Karpas-422 (cell line): ENCODE measurements around the gene DCAF17. TPM values are rescaled to one million over a fixed set of nuclear protein-coding genes. Genes with fewer than 3 reads are reported as not detected.
A peak's percentile ranks its signal among the peaks of the same experiment; 100 is the strongest.
"Not testable (repeated sequence)": the region's sequence is repeated elsewhere in the genome, so short reads cannot be mapped to it uniquely, and the experiment has no call there.

Source experiments
- DNase-seq: peaks from one replicate; pipeline ENCODE4 v3.0.0-alpha.2; 2015
- H2AFZ ChIP-seq: fragments of 200-600 bp; sonication (generic); 2 replicates; pipeline ENCODE4 v1.6.1; 2014; ENCODE audit warnings: antibody characterized with exemption, low read length, mixed read lengths
- H3K27ac ChIP-seq: fragments of 200-600 bp; sonication (generic); 2 replicates; pipeline ENCODE4 v1.5.1; 2014; ENCODE audit warnings: mild to moderate bottlenecking, low read length, moderate library complexity
- H3K27me3 ChIP-seq: fragments of 200-600 bp; sonication (generic); 2 replicates; pipeline ENCODE4 v1.6.1; 2014; ENCODE audit warnings: low read length, mixed read lengths
- H3K36me3 ChIP-seq: fragments of 200-600 bp; sonication (generic); 2 replicates; pipeline ENCODE4 v1.6.1; 2014; ENCODE audit warnings: low read length, mixed read lengths; ENCODE audit not compliant: insufficient read depth
- H3K4me1 ChIP-seq: fragments of 200-600 bp; sonication (generic); 2 replicates; pipeline ENCODE4 v1.6.1; 2014; ENCODE audit warnings: mild to moderate bottlenecking, low read length, mixed read lengths
- H3K4me2 ChIP-seq: fragments of 200-600 bp; sonication (generic); 2 replicates; pipeline ENCODE4 v1.6.1; 2014; ENCODE audit warnings: low read length, low read depth, mild to moderate bottlenecking; ENCODE audit not compliant: poor library complexity, severe bottlenecking
- H3K4me3 ChIP-seq: fragments of 200-600 bp; sonication (generic); 2 replicates; pipeline ENCODE4 v1.5.1; 2014; ENCODE audit warnings: mild to moderate bottlenecking, antibody characterized with exemption, low read length, mixed read lengths
- H3K79me2 ChIP-seq: fragments of 200-600 bp; sonication (generic); 2 replicates; pipeline ENCODE4 v1.6.1; 2014; ENCODE audit warnings: mild to moderate bottlenecking, low read length, mixed read lengths
- H3K9ac ChIP-seq: fragments of 200-600 bp; sonication (generic); 2 replicates; pipeline ENCODE4 v1.6.0; 2014; ENCODE audit warnings: low read length
- H3K9me2 ChIP-seq: fragments of 200-600 bp; sonication (generic), shearing (Covaris generic); replicated peaks from 2 replicates; pipeline ENCODE4 v1.6.0; 2014; ENCODE audit warnings: mild to moderate bottlenecking, low read length, moderate library complexity; ENCODE audit not compliant: insufficient read depth
- H3K9me3 ChIP-seq: fragments of 300-700, 200-600 bp; sonication (generic); 2 replicates; pipeline ENCODE4 v1.6.1; 2014; ENCODE audit warnings: low read length, mixed read lengths
- H4K20me1 ChIP-seq: fragments of 200-600 bp; sonication (generic); 2 replicates; pipeline ENCODE4 v1.6.1; 2014; ENCODE audit warnings: mild to moderate bottlenecking, antibody characterized with exemption, low read length, low read depth; ENCODE audit not compliant: insufficient read depth
- total RNA-seq: library from RNA; depleted of rRNA; stranded (reverse); fragments of >200 nt; shearing (Covaris generic); gene quantifications from 2 replicates; pipeline ENCODE4 v1.2.3, GENCODE V29; 2014; ENCODE audit warnings: low replicate concordance

The DCAF17 gene
- total RNA-seq, 1 experiment from 2014 or later: 63.2 TPM

GRCh38 chr2:171524018-171524401, 90.0 kb downstream of the DCAF17 start:
- H3K4me2 ChIP-seq: no peak overlapping the region
- no peak for DNase-seq
- no peaks in the 10 kb centered on the region for H3K9me2 ChIP-seq
- H3K4me1 ChIP-seq: peaks cover 7% of the 10 kb centered on the region
- no peaks in the 10 kb centered on the region for H3K79me2 ChIP-seq
- H3K36me3 ChIP-seq: no peaks in the 10 kb centered on the region
- H4K20me1 ChIP-seq: no peaks in the 10 kb centered on the region
- H3K27me3 ChIP-seq: 0 out of 2 replicates have a peak, but pooled peaks cover 3% of the 10 kb centered on the region
- H3K9me3 ChIP-seq: no peaks in the 10 kb centered on the region
- H3K27ac ChIP-seq: no peak overlapping the region
- no peak overlapping the region for H3K9ac ChIP-seq
- 0 out of 2 replicates have a peak overlapping the region, but pooled peaks have one; percentile 28 for H2AFZ ChIP-seq
- no peak overlapping the region for H3K4me3 ChIP-seq

- Histone ChIP-seq H3K27me3 (0 out of 2 replicates have a peak, but pooled peaks cover 6% of the 10 kb centered on the region), H2AFZ (no peak overlapping the region), H3K4me3 (no peak overlapping the region), H3K79me2 (no peaks in the 10 kb centered on the region), H3K9me3 (peaks cover 3% of the 10 kb centered on the region), H3K9ac (no peak overlapping the region), H3K4me1 (no peaks in the 10 kb centered on the region), H3K36me3 (no peaks in the 10 kb centered on the region), H4K20me1 (no peaks in the 10 kb centered on the region), H3K9me2 (no peaks in the 10 kb centered on the region), H3K4me2 (no peak overlapping the region), H3K27ac (no peak overlapping the region)
- DNase-seq: peak; percentile 57
Observed at GRCh38 chr2:171529914-171530313, 95.9 kb downstream of the DCAF17 start.

GRCh38 chr2:171530378-171530777, 96.4 kb downstream of the DCAF17 start:
- Histone ChIP-seq H3K9me2 (no peaks in the 10 kb centered on the region), H3K4me2 (no peak overlapping the region), H3K4me3 (no peak overlapping the region), H3K9me3 (peaks cover 3% of the 10 kb centered on the region), H3K36me3 (no peaks in the 10 kb centered on the region), H3K9ac (no peak overlapping the region), H3K27ac (no peak overlapping the region), H2AFZ (no peak overlapping the region), H3K4me1 (no peaks in the 10 kb centered on the region), H3K79me2 (no peaks in the 10 kb centered on the region), H4K20me1 (no peaks in the 10 kb centered on the region), H3K27me3 (0 out of 2 replicates have a peak, but pooled peaks cover 6% of the 10 kb centered on the region)
- no peak for DNase-seq

- H3K4me3 ChIP-seq, DNase-seq, H2AFZ ChIP-seq, H3K27ac ChIP-seq, H3K9me3 ChIP-seq, H3K4me2 ChIP-seq, H3K36me3 ChIP-seq, H3K79me2 ChIP-seq, H3K9ac ChIP-seq, H3K27me3 ChIP-seq, H3K9me2 ChIP-seq, H4K20me1 ChIP-seq, H3K4me1 ChIP-seq: not testable (repeated sequence)
Observed at GRCh38 chr2:171530859-171531258, 96.8 kb downstream of the DCAF17 start.

GRCh38 chr2:171531291-171531690, 97.3 kb downstream of the DCAF17 start:
- H3K4me1 ChIP-seq: no peaks in the 10 kb centered on the region
- DNase-seq: no peak
- H3K79me2 ChIP-seq: no peaks in the 10 kb centered on the region
- no peaks in the 10 kb centered on the region for H3K9me2 ChIP-seq
- H4K20me1 ChIP-seq: no peaks in the 10 kb centered on the region
- no peaks in the 10 kb centered on the region for H3K36me3 ChIP-seq
- no peak overlapping the region for H2AFZ ChIP-seq
- no peak overlapping the region for H3K4me2 ChIP-seq
- H3K4me3 ChIP-seq: no peak overlapping the region
- H3K9ac ChIP-seq: no peak overlapping the region
- H3K9me3 ChIP-seq: peaks cover 3% of the 10 kb centered on the region
- no peak overlapping the region for H3K27ac ChIP-seq
- H3K27me3 ChIP-seq: 0 out of 2 replicates have a peak, but pooled peaks cover 6% of the 10 kb centered on the region

- no peaks in the 10 kb centered on the region for H3K4me1 ChIP-seq
- DNase-seq: no peak
- no peaks in the 10 kb centered on the region for H4K20me1 ChIP-seq
- H2AFZ ChIP-seq: no peak overlapping the region
- H3K27me3 ChIP-seq: 0 out of 2 replicates have a peak, but pooled peaks cover 6% of the 10 kb centered on the region
- no peak overlapping the region for H3K27ac ChIP-seq
- no peaks in the 10 kb centered on the region for H3K9me2 ChIP-seq
- H3K36me3 ChIP-seq: no peaks in the 10 kb centered on the region
- no peaks in the 10 kb centered on the region for H3K79me2 ChIP-seq
- peaks cover 3% of the 10 kb centered on the region for H3K9me3 ChIP-seq
- no peak overlapping the region for H3K4me2 ChIP-seq
- H3K9ac ChIP-seq: no peak overlapping the region
- no peak overlapping the region for H3K4me3 ChIP-seq
Observed at GRCh38 chr2:171531836-171532450, 97.9 kb downstream of the DCAF17 start.

- Histone ChIP-seq H3K36me3 (no peaks in the 10 kb centered on the region), H3K27ac (no peak overlapping the region), H4K20me1 (no peaks in the 10 kb centered on the region), H3K9me3 (peaks cover 3% of the 10 kb centered on the region), H3K27me3 (0 out of 2 replicates have a peak, but pooled peaks cover 4% of the 10 kb centered on the region), H3K9ac (no peak overlapping the region), H3K4me2 (no peak overlapping the region), H3K4me3 (no peak overlapping the region), H3K9me2 (no peaks in the 10 kb centered on the region), H3K79me2 (no peaks in the 10 kb centered on the region), H2AFZ (no peak overlapping the region), H3K4me1 (no peaks in the 10 kb centered on the region)
- DNase-seq: no peak
Observed at GRCh38 chr2:171533331-171533730, 99.3 kb downstream of the DCAF17 start.
